Natural killer cell (primary cell): ENCODE measurements around the gene CCDC57. TPM values are rescaled to one million over a fixed set of nuclear protein-coding genes. Genes with fewer than 3 reads are reported as not detected.
"Not testable (repeated sequence)": the region's sequence is repeated elsewhere in the genome, so short reads cannot be mapped to it uniquely, and the experiment has no call there.

Experiments used
- ATAC-seq, 3 donors: fragments of 150-1000 bp in 2 of 3; fragments of 200-7000 bp in 1 of 3; cut with Tn5 transposase; 1 replicate in 1 of 3; 2 replicates in 2 of 3; pipeline ENCODE4 v1.10.0; 2021; ENCODE audit warnings: mild to moderate bottlenecking in 2 of 3, moderate library complexity in 2 of 3
- DNase-seq, 2 donors: peaks; one replicate each; pipeline versions ENCODE4 v3.0.0 to v3.0.0-alpha.2; 2013 to 2021; ENCODE audit warnings: mixed read lengths in 1 of 2
- H3K27ac ChIP-seq: one replicate; pipeline ENCODE4 v1.5.1; 2013; ENCODE audit warnings: mild to moderate bottlenecking, low read length
- H3K27me3 ChIP-seq: one replicate; pipeline ENCODE4 v1.6.1; 2013; ENCODE audit warnings: low read length; ENCODE audit not compliant: control insufficient read depth, insufficient read depth
- H3K36me3 ChIP-seq: one replicate; pipeline ENCODE4 v1.6.1; 2013; ENCODE audit warnings: low read length; ENCODE audit not compliant: control insufficient read depth, insufficient read depth
- H3K4me1 ChIP-seq: one replicate; pipeline ENCODE4 v1.6.1; 2013; ENCODE audit warnings: low read length; ENCODE audit not compliant: control insufficient read depth, insufficient read depth
- H3K4me3 ChIP-seq: one replicate; pipeline ENCODE4 v1.5.1; 2013; ENCODE audit warnings: low read length
- H3K9me3 ChIP-seq: one replicate; pipeline ENCODE4 v1.6.1; 2013; ENCODE audit warnings: low read length; ENCODE audit not compliant: control insufficient read depth, insufficient read depth
- H3K27ac Mint-ChIP-seq, 2 donors: one replicate each; pipeline ENCODE4 v1.8.0; 2022; ENCODE audit warnings: mild to moderate bottlenecking in 2 of 2, mixed read lengths in 2 of 2, moderate library complexity in 1 of 2
- H3K27me3 Mint-ChIP-seq, 2 donors: one replicate each; pipeline ENCODE4 v1.8.0; 2022; ENCODE audit warnings: low read depth in 2 of 2, mixed read lengths in 2 of 2
- H3K36me3 Mint-ChIP-seq: one replicate; pipeline ENCODE4 v1.8.0; 2022; ENCODE audit warnings: mixed read lengths
- H3K4me1 Mint-ChIP-seq, 2 donors: one replicate each; pipeline ENCODE4 v1.8.0; 2022; ENCODE audit warnings: mixed read lengths in 2 of 2
- H3K4me3 Mint-ChIP-seq: one replicate; pipeline ENCODE4 v1.8.0; 2022; ENCODE audit warnings: mild to moderate bottlenecking, moderate library complexity, mixed read lengths
- H3K9me3 Mint-ChIP-seq, 2 donors: one replicate each; pipeline ENCODE4 v1.8.0; 2022; ENCODE audit warnings: mixed read lengths in 2 of 2
- CTCF ChIP-seq: fragments of 200-600 bp; IDR thresholded peaks from one replicate; pipeline ENCODE4 v1.8.0; 2022; ENCODE audit warnings: antibody characterized with exemption
- WGBS: methylation state at CpG from one replicate; pipeline ENCODE4 v1.1.7; 2013; ENCODE audit warnings: missing lambda C conversion rate; ENCODE audit not compliant: insufficient coverage; 5-methylcytosine and 5-hydroxymethylcytosine counted together
- intact Hi-C: fragments of 100-400 bp; cut with micrococcal nuclease; formaldehyde crosslinking; loops from one replicate; pipeline ENCODE4 v1.14.2; 2022
- total RNA-seq, 4 donors: library from RNA; stranded (reverse); fragments of 120-200 nt in 1 of 4; gene quantifications; one replicate each; pipeline versions ENCODE4 v1.2.3 to v1.2.4, GENCODE V29; 2013 to 2022

CCDC57 gene
- total RNA-seq, 3 donors from 2014 or later (not counting 1 experiment from before 2014, with no cell fraction given), result 69.7 to 79.2 (median 75.1) TPM

GRCh38 chr17:82146663-82147654, 65.7 kb downstream of the CCDC57 start:
- WGBS, result 91% methylated on average over 18 of the region's 18 CpGs
- DNase-seq, result no peak
- Histone ChIP-seq H3K36me3 (no peaks in the 10 kb centered on the region), H3K4me1 (no peaks in the 10 kb centered on the region), H3K4me3 (no peak overlapping the region), H3K27ac (no peak overlapping the region), H3K9me3 (no peaks in the 10 kb centered on the region), H3K27me3 (no peaks in the 10 kb centered on the region)
- ATAC-seq, result no peak
- intact Hi-C loops, result no loop called here
- H3K27ac Mint-ChIP-seq, result no peak overlapping the region
- H3K36me3 Mint-ChIP-seq, result no peaks in the 10 kb centered on the region
- H3K9me3 Mint-ChIP-seq, result no peaks in the 10 kb centered on the region
- peaks cover 0 to 3% of the 10 kb centered on the region in 2 donors for H3K4me1 Mint-ChIP-seq
- no peak overlapping the region for H3K4me3 Mint-ChIP-seq
- H3K27me3 Mint-ChIP-seq, result no peaks in the 10 kb centered on the region
- no peak for TF ChIP-seq CTCF

DNA sequence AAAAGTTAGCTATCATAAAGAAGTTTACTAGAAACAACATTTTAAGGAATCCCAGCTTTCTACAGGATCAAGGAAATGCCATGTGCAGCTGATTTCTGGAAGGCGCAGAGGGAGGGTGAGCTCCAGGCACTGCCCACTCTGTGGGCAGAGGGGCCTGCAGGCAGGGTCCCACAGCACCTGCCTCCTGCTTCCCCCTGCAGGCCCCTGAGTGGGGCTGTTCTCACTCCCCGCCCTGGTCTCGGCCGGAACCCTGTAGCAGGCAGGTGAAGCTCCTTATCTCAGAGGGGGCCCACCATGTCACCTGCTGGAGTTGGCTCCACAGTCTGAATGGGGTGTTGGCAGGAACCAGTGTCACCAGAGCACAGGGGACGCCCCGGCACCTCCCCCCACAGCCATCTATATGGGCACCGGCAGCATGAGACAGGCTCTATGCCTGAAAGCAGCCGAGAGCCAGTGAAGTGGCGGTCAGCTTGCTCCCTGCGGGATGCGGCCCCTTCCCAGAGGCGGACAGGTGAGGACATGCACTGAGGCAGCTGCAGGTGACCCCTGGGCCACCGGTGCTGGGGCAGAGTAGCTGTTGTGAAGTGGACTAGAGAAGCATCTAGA, 67.0 kb downstream of the CCDC57 start:
- Mint-ChIP-seq H3K9me3 (no peaks in the 10 kb centered on the region), H3K36me3 (no peaks in the 10 kb centered on the region), H3K27ac (no peak overlapping the region), H3K4me1 (peaks cover 0 to 3% of the 10 kb centered on the region in 2 donors), H3K27me3 (no peaks in the 10 kb centered on the region), H3K4me3 (no peak overlapping the region)
- intact Hi-C loops, result no loop called here
- no peaks in the 10 kb centered on the region for H3K36me3 ChIP-seq
- TF ChIP-seq CTCF, result no peak
- ATAC-seq (no peak), DNase-seq (no peak)
- no peaks in the 10 kb centered on the region for H3K4me1 ChIP-seq
- H3K9me3 ChIP-seq, result no peaks in the 10 kb centered on the region
- 98% methylated on average over 13 of the region's 13 CpGs for WGBS
- H3K27ac ChIP-seq, result no peak overlapping the region
- no peaks in the 10 kb centered on the region for H3K27me3 ChIP-seq
- no peak overlapping the region for H3K4me3 ChIP-seq

DNA sequence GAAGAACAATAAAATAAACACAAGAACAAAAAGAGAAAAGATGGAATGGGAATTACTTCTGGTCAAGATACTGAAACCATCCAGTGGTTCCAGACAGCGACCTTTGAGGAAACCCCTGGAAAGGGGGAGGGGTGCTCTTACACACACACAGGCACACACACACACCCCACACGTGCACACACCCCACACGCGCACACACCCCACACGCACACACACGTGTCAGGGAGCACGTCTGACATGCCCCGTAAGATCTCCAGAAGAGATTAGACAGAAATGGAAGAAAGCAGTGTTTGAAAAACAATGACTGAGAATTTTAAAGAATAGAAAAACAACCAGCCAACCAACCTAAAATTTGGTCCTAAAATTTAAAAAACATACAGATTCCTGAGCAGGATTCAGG, 69.3 kb downstream of the CCDC57 start:
- no peak for ATAC-seq
- intact Hi-C loops, result no loop called here
- Mint-ChIP-seq H3K4me1 (peaks cover 0 to 3% of the 10 kb centered on the region in 2 donors), H3K27ac (no peak overlapping the region), H3K9me3 (no peaks in the 10 kb centered on the region), H3K27me3 (no peaks in the 10 kb centered on the region), H3K36me3 (no peaks in the 10 kb centered on the region), H3K4me3 (no peak overlapping the region)
- no peaks in the 10 kb centered on the region for H3K4me1 ChIP-seq
- no peak overlapping the region for H3K27ac ChIP-seq
- no peak for TF ChIP-seq CTCF
- H3K9me3 ChIP-seq, result no peaks in the 10 kb centered on the region
- DNase-seq, result no peak
- H3K36me3 ChIP-seq, result no peaks in the 10 kb centered on the region
- no peak overlapping the region for H3K4me3 ChIP-seq
- no peaks in the 10 kb centered on the region for H3K27me3 ChIP-seq
- WGBS, result 100% methylated on average over 5 of the region's 8 CpGs

DNA sequence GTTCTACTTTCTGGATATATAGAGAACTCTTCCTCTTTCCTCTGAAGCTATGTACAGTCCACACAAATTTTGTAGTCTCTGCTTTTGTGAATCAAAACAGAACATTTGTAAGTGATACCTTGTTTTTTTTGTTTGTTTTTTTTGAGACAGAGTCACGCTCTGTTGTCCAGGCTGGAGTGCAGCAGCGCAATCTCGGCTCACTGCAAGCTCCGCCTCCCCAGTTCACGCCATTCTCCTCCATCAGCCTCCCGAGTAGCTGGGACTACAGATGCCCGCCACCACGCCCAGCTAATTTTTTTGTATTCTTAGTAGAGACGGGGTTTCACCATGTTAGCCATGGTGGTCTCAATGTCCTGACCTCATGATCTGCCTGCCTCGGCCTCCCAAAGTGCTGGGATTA, 72.7 kb downstream of the CCDC57 start:
- intact Hi-C loops, ATAC-seq, H3K4me3 ChIP-seq, H3K9me3 Mint-ChIP-seq, DNase-seq, H3K27ac Mint-ChIP-seq, H3K4me1 ChIP-seq, H3K4me3 Mint-ChIP-seq, H3K4me1 Mint-ChIP-seq, H3K9me3 ChIP-seq, H3K36me3 Mint-ChIP-seq, H3K27me3 Mint-ChIP-seq, H3K27ac ChIP-seq, H3K36me3 ChIP-seq, H3K27me3 ChIP-seq: not testable (repeated sequence)
- 92% methylated on average over 10 of the region's 10 CpGs for WGBS
